Cerebellar cortex (tissue), 1 donor: Measurements from ENCODE around the gene SERGEF.

Source experiments
- DNase-seq: peaks from one replicate; pipeline ENCODE4 v3.0.0-alpha.2; 2015; ENCODE audit warnings: low spot score

Gene SERGEF

GRCh38 chr11:17813391-17814059 is 199.3 kb downstream of the SERGEF start:
- DNase-seq: peak; percentile 83

GRCh38 chr11:17812865-17813187 is 200.0 kb downstream of the SERGEF start:
- peak; percentile 35 for DNase-seq

- DNase-seq: peak; percentile 62
These were observed 200.6 kb downstream of the SERGEF start for GRCh38 chr11:17812091-17812864.

- DNase-seq: no peak
These were observed 201.5 kb downstream of the SERGEF start for GRCh38 chr11:17811352-17811751.

GRCh38 chr11:17810746-17811145 is 202.1 kb downstream of the SERGEF start:
- peak; percentile 62 for DNase-seq

- no peak for DNase-seq
These were observed 202.8 kb downstream of the SERGEF start for GRCh38 chr11:17810041-17810440.

- peak; percentile 95 for DNase-seq
These were observed 205.8 kb downstream of the SERGEF start for GRCh38 chr11:17807034-17807433.

- DNase-seq: no peak
These were observed 207.0 kb downstream of the SERGEF start for GRCh38 chr11:17805873-17806272.

GRCh38 chr11:17805043-17805442 is 207.8 kb downstream of the SERGEF start:
- DNase-seq: no peak

- peak; percentile 83 for DNase-seq
These were observed 209.0 kb downstream of the SERGEF start for GRCh38 chr11:17803754-17804334.

GRCh38 chr11:17802491-17802890 is 210.4 kb downstream of the SERGEF start:
- peak; percentile 77 for DNase-seq

GRCh38 chr11:17801166-17801565 is 211.7 kb downstream of the SERGEF start:
- no peak for DNase-seq

- DNase-seq: no peak
These were observed 213.7 kb downstream of the SERGEF start for GRCh38 chr11:17799147-17799546.

GRCh38 chr11:17798716-17799115 is 214.1 kb downstream of the SERGEF start:
- DNase-seq: peak; percentile 78

- no peak for DNase-seq
These were observed 214.6 kb downstream of the SERGEF start for GRCh38 chr11:17798253-17798652.

- DNase-seq: no peak
These were observed 216.7 kb downstream of the SERGEF start for GRCh38 chr11:17796154-17796553.

- no peak for DNase-seq
These were observed 217.9 kb downstream of the SERGEF start for GRCh38 chr11:17794981-17795380.

- peak; percentile 99 for DNase-seq
These were observed 219.1 kb downstream of the SERGEF start for GRCh38 chr11:17793642-17794170.

- DNase-seq: peak; percentile 98
These were observed 220.7 kb downstream of the SERGEF start for GRCh38 chr11:17792161-17792560.

GRCh38 chr11:17791144-17791543 is 221.7 kb downstream of the SERGEF start:
- no peak for DNase-seq

- no peak for DNase-seq
These were observed 222.4 kb downstream of the SERGEF start for GRCh38 chr11:17790453-17790852.

- no peak for DNase-seq
These were observed 224.8 kb downstream of the SERGEF start for GRCh38 chr11:17788084-17788483.
